PC-3 (cell line): ENCODE data around the gene CHST3.

Source experiments
- CTCF ChIP-seq: fragments of 300-600 bp; sonication (generic); conservative IDR thresholded peaks from 2 replicates; pipeline ENCODE4 v1.5.1; 2017; ENCODE audit warnings: antibody characterized with exemption, low read depth, mild to moderate bottlenecking, low read length
- EZH2phosphoT487 ChIP-seq: fragments of 300-600 bp; sonication (generic); IDR thresholded peaks from 2 replicates; pipeline ENCODE4 v1.6.1; 2018; ENCODE audit warnings: mild to moderate bottlenecking, antibody characterized with exemption, low read length, borderline replicate concordance

- TF ChIP-seq CTCF (no peak), EZH2phosphoT487 (no peak)
Observed at GRCh38 chr10:71975871-71976725, 11.9 kb downstream of the CHST3 start.
